Stimulated activated CD4-positive, alpha-beta T cell treated with anti-CD3 and anti-CD28 coated beads, Interleukin-1b, Interleukin-23, amount 100 ng/mL, for 48 hours (primary cell): Measurements from ENCODE around the gene ACCS.

Experiments used
- DNase-seq: peaks from one replicate; pipeline ENCODE4 v3.0.0-alpha.2; 2020

The ACCS gene

GRCh38 chr11:44065841-44066731 lies at the start of gene ACCS:
Gene ACCS, plus strand, starts transcription at chr11:44066270. Its CDS starts 1,358 bp downstream, at chr11:44067628.
- DNase-seq: peak; percentile 87

- no peak for DNase-seq
Observed at GRCh38 chr11:44016546-44017442, 49.3 kb upstream of the ACCS start.

- DNase-seq: no peak
Observed at GRCh38 chr11:44017443-44018126, 48.5 kb upstream of the ACCS start.

- no peak for DNase-seq
Observed at GRCh38 chr11:44018127-44018521, 47.9 kb upstream of the ACCS start.

- DNase-seq: no peak
Observed at GRCh38 chr11:44018829-44019228, 47.2 kb upstream of the ACCS start.

- DNase-seq: no peak
Observed at GRCh38 chr11:44024977-44025376, 41.1 kb upstream of the ACCS start.

- no peak for DNase-seq
Observed at GRCh38 chr11:44025727-44026126, 40.3 kb upstream of the ACCS start.

- DNase-seq: no peak
Observed at GRCh38 chr11:44028401-44028800, 37.7 kb upstream of the ACCS start.

- no peak for DNase-seq
Observed at GRCh38 chr11:44028816-44029506, 37.1 kb upstream of the ACCS start.

GRCh38 chr11:44029507-44029845 lies 36.6 kb upstream of the ACCS start:
- no peak for DNase-seq

GRCh38 chr11:44029977-44030911 lies 35.8 kb upstream of the ACCS start:
- DNase-seq: no peak

- no peak for DNase-seq
Observed at GRCh38 chr11:44030996-44031395, 35.1 kb upstream of the ACCS start.

GRCh38 chr11:44031549-44031948 lies 34.5 kb upstream of the ACCS start:
- DNase-seq: no peak

- no peak for DNase-seq
Observed at GRCh38 chr11:44032299-44033085, 33.6 kb upstream of the ACCS start.

GRCh38 chr11:44033411-44033850 lies 32.6 kb upstream of the ACCS start:
- DNase-seq: no peak

- DNase-seq: no peak
Observed at GRCh38 chr11:44033856-44034255, 32.2 kb upstream of the ACCS start.

GRCh38 chr11:44034639-44035038 lies 31.4 kb upstream of the ACCS start:
- DNase-seq: no peak

GRCh38 chr11:44036811-44037657 lies 29.0 kb upstream of the ACCS start:
- peak; percentile 41 for DNase-seq

GRCh38 chr11:44037658-44037998 lies 28.4 kb upstream of the ACCS start:
- DNase-seq: no peak

- no peak for DNase-seq
Observed at GRCh38 chr11:44043157-44043556, 22.9 kb upstream of the ACCS start.
